DND-41 (cell line): ENCODE data around the gene CD72.
"Not testable (repeated sequence)": the region's sequence is repeated elsewhere in the genome, so short reads cannot be mapped to it uniquely, and the experiment has no call there.

Experiments used
- CTCF ChIP-seq: IDR thresholded peaks from 2 replicates; pipeline ENCODE4 v1.5.1; 2012; ENCODE audit warnings: borderline replicate concordance, low read length, moderate library complexity, mild to moderate bottlenecking; ENCODE audit not compliant: poor library complexity, severe bottlenecking; ENCODE audit errors: extremely low read depth
- EZH2 ChIP-seq: IDR thresholded peaks from 3 replicates; pipeline ENCODE4 v1.6.1; 2012; ENCODE audit warnings: borderline replicate concordance, low read depth, mild to moderate bottlenecking, moderate library complexity, low read length, inconsistent platforms; ENCODE audit not compliant: severe bottlenecking

GRCh38 chr9:35641478-35641877 is 23.3 kb upstream of the CD72 start:
- not testable (repeated sequence) for TF ChIP-seq CTCF, EZH2
